Trophoblast cell (in vitro differentiated cells and primary cell): ENCODE measurements around the gene MFRP.

Source experiments
- DNase-seq, 2 donors: peaks; one replicate each; pipeline ENCODE4 v3.0.0-alpha.2; 2016
- H2AFZ ChIP-seq: 2 replicates; pipeline ENCODE4 v1.6.1; 2013; ENCODE audit warnings: low read length, moderate library complexity, mild to moderate bottlenecking; ENCODE audit not compliant: insufficient read depth, poor library complexity
- H2AK5ac ChIP-seq: 2 replicates; pipeline ENCODE4 v1.6.1; 2013; ENCODE audit warnings: mild to moderate bottlenecking, low read length
- H2BK120ac ChIP-seq: 2 replicates; pipeline ENCODE4 v1.6.1; 2013; ENCODE audit warnings: low read length, mild to moderate bottlenecking, moderate library complexity; ENCODE audit not compliant: insufficient read depth, poor library complexity
- H2BK12ac ChIP-seq: 2 replicates; pipeline ENCODE4 v1.6.1; 2013; ENCODE audit warnings: mild to moderate bottlenecking, low read length, moderate library complexity
- H2BK5ac ChIP-seq: 2 replicates; pipeline ENCODE4 v1.6.1; 2013; ENCODE audit warnings: low read length, low read depth, moderate library complexity, mild to moderate bottlenecking; ENCODE audit not compliant: poor library complexity
- H3K14ac ChIP-seq: 2 replicates; pipeline ENCODE4 v1.6.1; 2013; ENCODE audit warnings: mild to moderate bottlenecking, low read length
- H3K18ac ChIP-seq: 2 replicates; pipeline ENCODE4 v1.6.1; 2013; ENCODE audit warnings: mild to moderate bottlenecking, low read length
- H3K23ac ChIP-seq: 2 replicates; pipeline ENCODE4 v1.6.1; 2013; ENCODE audit warnings: low read length
- H3K27ac ChIP-seq: 2 replicates; pipeline ENCODE4 v1.5.1; 2013; ENCODE audit warnings: low read depth, mild to moderate bottlenecking, inconsistent platforms, low read length, moderate library complexity
- H3K27me3 ChIP-seq: 2 replicates; pipeline ENCODE4 v1.6.1; 2013; ENCODE audit warnings: inconsistent platforms, mild to moderate bottlenecking, low read length, moderate library complexity; ENCODE audit not compliant: insufficient read depth
- H3K36me3 ChIP-seq, 2 experiments: 1 replicate in 1 of 2; 2 replicates in 1 of 2; pipeline ENCODE4 v1.6.1; 2013; ENCODE audit warnings: low read length in 2 of 2, mild to moderate bottlenecking in 2 of 2, moderate library complexity in 1 of 2; ENCODE audit not compliant: insufficient read depth in 2 of 2, control insufficient read depth in 1 of 2
- H3K4ac ChIP-seq: 2 replicates; pipeline ENCODE4 v1.6.1; 2013; ENCODE audit warnings: low read depth, mild to moderate bottlenecking, low read length, moderate library complexity
- H3K4me1 ChIP-seq, 2 experiments: 1 replicate in 1 of 2; 2 replicates in 1 of 2; pipeline ENCODE4 v1.6.1; 2013; ENCODE audit warnings: low read length in 2 of 2, mild to moderate bottlenecking in 2 of 2, moderate library complexity in 1 of 2; ENCODE audit not compliant: insufficient read depth in 2 of 2, control insufficient read depth in 1 of 2
- H3K4me2 ChIP-seq: 2 replicates; pipeline ENCODE4 v1.6.1; 2013; ENCODE audit warnings: inconsistent platforms, mild to moderate bottlenecking, low read length, moderate library complexity
- H3K4me3 ChIP-seq: 2 replicates; pipeline ENCODE4 v1.5.1; 2013; ENCODE audit warnings: mild to moderate bottlenecking, low read depth, low read length, inconsistent platforms
- H3K79me1 ChIP-seq: one replicate; pipeline ENCODE4 v1.6.1; 2013; ENCODE audit warnings: low read length
- H3K79me2 ChIP-seq: 2 replicates; pipeline ENCODE4 v1.6.1; 2013; ENCODE audit warnings: low read length, mild to moderate bottlenecking; ENCODE audit not compliant: control insufficient read depth, insufficient read depth, poor library complexity
- H3K9ac ChIP-seq: 2 replicates; pipeline ENCODE4 v1.6.1; 2013; ENCODE audit warnings: mild to moderate bottlenecking, low read length
- H3K9me3 ChIP-seq: 2 replicates; pipeline ENCODE4 v1.6.1; 2013; ENCODE audit warnings: low read depth, mild to moderate bottlenecking, control low read depth, inconsistent platforms, low read length; ENCODE audit not compliant: insufficient read depth
- H4K12ac ChIP-seq: 2 replicates; pipeline ENCODE4 v1.6.1; 2013; ENCODE audit warnings: low read depth, mild to moderate bottlenecking, low read length, moderate library complexity
- H4K8ac ChIP-seq: 2 replicates; pipeline ENCODE4 v1.6.1; 2013; ENCODE audit warnings: low read depth, mild to moderate bottlenecking, low read length, moderate library complexity
- H4K91ac ChIP-seq: one replicate; pipeline ENCODE4 v1.6.1; 2013; ENCODE audit warnings: low read depth, mild to moderate bottlenecking, low read length, moderate library complexity
- WGBS: extraction: QIAGEN DNeasy Blood & Tissue Kit; methylation state at CpG from one replicate; pipeline ENCODE4 v1.1.7; 2013; ENCODE audit warnings: missing lambda C conversion rate; ENCODE audit not compliant: insufficient read length, insufficient coverage; ENCODE audit errors: extremely low coverage; 5-methylcytosine and 5-hydroxymethylcytosine counted together

MFRP gene

DNA sequence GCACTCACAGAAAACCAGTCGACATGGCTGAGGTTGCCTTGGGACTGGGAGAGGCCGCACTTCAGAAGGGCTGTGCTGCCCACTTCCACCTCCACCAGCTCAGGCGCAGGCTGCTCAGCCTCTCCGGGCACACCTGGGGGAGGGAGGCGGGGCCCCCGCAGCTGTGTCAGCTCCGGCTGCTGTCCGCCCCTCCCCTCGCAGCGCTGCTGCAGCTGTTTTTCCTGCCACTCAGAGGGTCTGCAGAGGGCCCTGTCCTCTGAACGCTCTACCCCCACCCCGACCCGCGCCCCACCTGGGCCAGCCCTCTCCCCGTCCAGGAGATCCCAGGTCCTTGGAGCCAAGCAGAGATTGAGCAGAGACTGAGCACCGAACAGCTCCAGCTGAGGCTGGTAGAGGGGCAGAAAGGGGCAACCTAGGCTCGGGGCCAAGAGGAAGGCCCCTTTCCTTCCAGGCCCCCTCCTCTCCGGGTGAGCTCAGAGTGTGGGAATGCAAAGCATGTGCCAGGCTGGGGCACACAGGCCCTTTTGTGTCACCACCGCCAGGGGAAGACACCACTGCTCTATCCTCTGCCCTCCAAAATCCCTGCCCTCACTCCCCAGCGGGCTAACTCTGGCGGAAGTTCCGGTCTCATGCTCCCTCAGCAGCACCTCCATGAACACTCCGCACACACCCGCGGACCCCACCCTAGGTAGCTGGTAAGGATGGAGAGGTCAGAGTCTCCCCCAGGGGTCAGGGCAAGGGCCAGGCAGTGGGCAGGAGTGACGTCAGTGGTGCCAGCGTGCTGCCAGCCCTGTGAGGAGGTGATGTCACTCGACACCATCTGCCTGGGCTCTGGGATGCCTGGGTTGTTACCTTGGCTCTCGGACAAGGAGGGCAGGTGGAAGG, 31.1 kb downstream of the MFRP start:
- no peak overlapping the region for H3K4ac ChIP-seq
- H3K79me1 ChIP-seq, result peaks cover 35% of the 10 kb centered on the region
- H4K8ac ChIP-seq, result no peak overlapping the region
- peak overlapping the region; percentile 3 for H3K23ac ChIP-seq
- H2AK5ac ChIP-seq, result peak overlapping the region; percentile 60
- H2BK120ac ChIP-seq, result peak overlapping the region; percentile 43
- H3K9ac ChIP-seq, result peak overlapping the region; percentile 24
- WGBS, result no CpG with 5 or more reads among the region's 29 CpGs
- peaks cover 33 to 36% of the 10 kb centered on the region in 2 experiments for H3K36me3 ChIP-seq
- H3K18ac ChIP-seq, result peak overlapping the region; percentile 42
- no peaks in the 10 kb centered on the region for H3K9me3 ChIP-seq
- peak in 1 of 2 donors; percentile 62 for DNase-seq
- peak overlapping the region; percentile 41 for H3K14ac ChIP-seq
- peak overlapping the region; percentile 13 for H4K12ac ChIP-seq
- no peak overlapping the region for H2BK5ac ChIP-seq
- H3K27me3 ChIP-seq, result peaks cover 6% of the 10 kb centered on the region
- peak overlapping the region; percentile 87 for H3K4me3 ChIP-seq
- peaks cover 50 to 51% of the 10 kb centered on the region in 2 experiments for H3K4me1 ChIP-seq
- peak overlapping the region; percentile 97 for H3K4me2 ChIP-seq
- H3K27ac ChIP-seq, result no peak overlapping the region
- peaks cover 3% of the 10 kb centered on the region for H3K79me2 ChIP-seq
- peak overlapping the region; percentile 15 for H2AFZ ChIP-seq
- peak overlapping the region; percentile 20 for H4K91ac ChIP-seq
- peak overlapping the region; percentile 31 for H2BK12ac ChIP-seq

- H3K4me2 ChIP-seq, result peak overlapping the region; percentile 97
Observed at GRCh38 chr11:119314726-119315125, 31.8 kb downstream of the MFRP start.

GRCh38 chr11:119310682-119311052, 35.8 kb downstream of the MFRP start:
- H4K8ac ChIP-seq, result no peak overlapping the region
- H3K79me2 ChIP-seq, result no peaks in the 10 kb centered on the region
- no peak overlapping the region for H3K4ac ChIP-seq
- no peak overlapping the region for H2BK120ac ChIP-seq
- H3K4me2 ChIP-seq, result no peak overlapping the region
- H2BK12ac ChIP-seq, result no peak overlapping the region
- peaks cover 11% of the 10 kb centered on the region in 2 experiments for H3K4me1 ChIP-seq
- no peaks in the 10 kb centered on the region for H3K27me3 ChIP-seq
- H3K27ac ChIP-seq, result no peak overlapping the region
- no peak overlapping the region for H3K18ac ChIP-seq
- H2BK5ac ChIP-seq, result no peak overlapping the region
- no peak overlapping the region for H2AFZ ChIP-seq
- no peaks in the 10 kb centered on the region for H3K9me3 ChIP-seq
- no peak overlapping the region for H4K12ac ChIP-seq
- H3K9ac ChIP-seq, result no peak overlapping the region
- no peak overlapping the region for H3K23ac ChIP-seq
- no peak overlapping the region for H4K91ac ChIP-seq
- no CpG with 5 or more reads among the region's 20 CpGs for WGBS
- DNase-seq, result peak; percentile 92 to 94
- no peak overlapping the region for H2AK5ac ChIP-seq
- no peak overlapping the region for H3K4me3 ChIP-seq
- no peak overlapping the region for H3K14ac ChIP-seq
- H3K79me1 ChIP-seq, result peaks cover under 1% of the 10 kb centered on the region
- peaks cover 57 to 66% of the 10 kb centered on the region in 2 experiments for H3K36me3 ChIP-seq

More at GRCh38 chr11:119314726-119315125, 31.8 kb downstream of the MFRP start:
- Histone ChIP-seq H3K18ac (no peak overlapping the region), H3K79me2 (peaks cover 3% of the 10 kb centered on the region), H2AK5ac (no peak overlapping the region), H3K4me3 (peak overlapping the region; percentile 34), H4K91ac (no peak overlapping the region), H3K9ac (no peak overlapping the region), H3K23ac (no peak overlapping the region), H2AFZ (no peak overlapping the region), H4K12ac (peak overlapping the region; percentile 0), H3K14ac (no peak overlapping the region), H3K27me3 (peaks cover 6% of the 10 kb centered on the region), H3K4me1 (peaks cover 46% of the 10 kb centered on the region in 2 experiments), H4K8ac (no peak overlapping the region), H2BK5ac (no peak overlapping the region), H3K36me3 (peaks cover 40 to 42% of the 10 kb centered on the region in 2 experiments), H3K4ac (no peak overlapping the region), H2BK12ac (no peak overlapping the region), H3K9me3 (no peaks in the 10 kb centered on the region), H3K27ac (no peak overlapping the region), H2BK120ac (no peak overlapping the region), H3K79me1 (peaks cover 33% of the 10 kb centered on the region)
- no peak for DNase-seq
- no CpG with 5 or more reads among the region's 18 CpGs for WGBS

GRCh38 chr11:119309953-119310681, 36.4 kb downstream of the MFRP start:
- peaks cover 60 to 68% of the 10 kb centered on the region in 2 experiments for H3K36me3 ChIP-seq

More at GRCh38 chr11:119309953-119310681, 36.4 kb downstream of the MFRP start:
- no peak overlapping the region for H4K12ac ChIP-seq
- DNase-seq, result peak; percentile 83 to 87
- H2AK5ac ChIP-seq, result no peak overlapping the region
- H3K27ac ChIP-seq, result no peak overlapping the region
- H2BK12ac ChIP-seq, result no peak overlapping the region
- no CpG with 5 or more reads among the region's 17 CpGs for WGBS
- no peak overlapping the region for H3K23ac ChIP-seq
- no peak overlapping the region for H3K9ac ChIP-seq
- no peak overlapping the region for H3K14ac ChIP-seq
- no peaks in the 10 kb centered on the region for H3K79me2 ChIP-seq
- H3K18ac ChIP-seq, result no peak overlapping the region
- H3K4me2 ChIP-seq, result no peak overlapping the region
- H3K4ac ChIP-seq, result no peak overlapping the region
- no peaks in the 10 kb centered on the region for H3K27me3 ChIP-seq
- no peak overlapping the region for H2BK120ac ChIP-seq
- H2AFZ ChIP-seq, result no peak overlapping the region
- no peak overlapping the region for H2BK5ac ChIP-seq
- no peaks in the 10 kb centered on the region for H3K9me3 ChIP-seq
- no peak overlapping the region for H3K4me3 ChIP-seq
- no peak overlapping the region for H4K91ac ChIP-seq
- no peak overlapping the region for H4K8ac ChIP-seq
- peaks cover 5 to 6% of the 10 kb centered on the region in 2 experiments for H3K4me1 ChIP-seq
- H3K79me1 ChIP-seq, result no peaks in the 10 kb centered on the region
